GM18511 (cell line): ENCODE results near the gene BTBD10.
A peak's percentile ranks its signal among the peaks of the same experiment; 100 is the strongest.

ENCODE experiments used
- ATAC-seq: cut with Tn5 transposase; IDR thresholded peaks from one replicate; pipeline ENCODE4 v1.9.1; 2021; ENCODE audit warnings: mild to moderate bottlenecking, moderate library complexity; ENCODE audit not compliant: unreplicated experiment

BTBD10 gene

DNA sequence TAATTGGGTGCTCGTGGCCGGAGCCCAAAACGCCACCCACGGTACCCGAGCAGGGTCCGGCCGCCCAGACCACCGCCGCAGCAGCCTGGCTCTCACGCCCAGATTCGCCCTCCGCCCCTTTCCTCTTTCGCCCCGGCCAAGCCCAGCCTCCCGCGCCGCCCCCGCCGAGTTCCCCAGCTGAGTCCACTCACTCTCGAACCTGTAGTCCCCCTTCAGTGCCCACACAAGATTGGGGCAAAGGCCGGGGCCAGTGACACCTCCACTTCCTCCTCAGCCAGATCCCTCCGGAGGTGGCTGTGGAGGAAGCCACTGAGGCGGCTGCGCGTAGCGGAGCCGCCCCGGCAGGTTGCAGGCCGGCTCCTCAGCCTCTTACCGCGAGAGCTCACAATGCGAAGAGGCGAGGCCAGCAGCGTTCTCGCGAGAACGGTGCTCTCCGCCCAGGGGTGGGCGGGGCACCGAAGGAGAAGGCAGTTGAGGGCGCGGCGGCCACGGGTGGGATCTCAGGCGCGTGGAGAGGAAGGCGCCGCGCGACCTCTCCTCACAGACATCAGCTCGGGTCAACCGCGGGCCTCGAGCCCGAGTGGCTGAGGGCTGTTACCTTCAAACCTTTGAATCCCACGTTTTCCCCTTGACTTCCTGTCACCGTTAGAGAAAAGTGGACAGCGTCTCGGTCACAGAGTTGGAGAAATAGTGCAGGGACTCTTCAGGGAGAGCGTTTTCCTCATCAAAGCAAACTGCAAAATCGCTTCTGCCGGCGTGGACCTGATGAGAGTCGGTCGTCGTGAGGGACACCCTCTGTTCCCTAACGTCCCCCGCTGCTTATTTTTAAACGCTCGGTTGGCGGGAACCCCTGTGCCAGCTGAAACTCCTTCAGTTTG, at the start of gene BTBD10:
Gene BTBD10, minus strand, starts transcription at position 322 of the 878 bp plus-strand sequence. CDS start 18,098 bp downstream, outside the sequence.
- peak; percentile 92 for ATAC-seq

DNA sequence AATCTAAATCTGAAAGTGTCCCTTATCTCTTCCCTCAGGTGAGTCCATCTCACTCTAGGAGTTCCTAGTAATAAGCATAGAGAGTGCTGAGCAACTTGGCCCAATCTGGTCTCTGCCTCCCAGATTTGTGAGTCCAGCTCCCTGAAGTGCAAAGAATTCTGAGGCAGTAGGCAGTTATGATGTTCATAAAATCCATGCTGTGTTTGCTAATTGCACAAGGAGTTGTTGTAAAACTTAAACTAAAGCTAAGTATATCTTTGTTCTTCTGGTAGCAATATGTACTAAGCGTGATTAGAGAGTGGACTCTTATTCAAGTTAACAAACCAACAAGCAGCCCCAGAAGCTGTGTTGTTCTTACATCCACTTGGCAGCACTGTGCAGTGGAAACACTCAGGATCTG, 40.4 kb upstream of the BTBD10 start:
- no peak for ATAC-seq

DNA sequence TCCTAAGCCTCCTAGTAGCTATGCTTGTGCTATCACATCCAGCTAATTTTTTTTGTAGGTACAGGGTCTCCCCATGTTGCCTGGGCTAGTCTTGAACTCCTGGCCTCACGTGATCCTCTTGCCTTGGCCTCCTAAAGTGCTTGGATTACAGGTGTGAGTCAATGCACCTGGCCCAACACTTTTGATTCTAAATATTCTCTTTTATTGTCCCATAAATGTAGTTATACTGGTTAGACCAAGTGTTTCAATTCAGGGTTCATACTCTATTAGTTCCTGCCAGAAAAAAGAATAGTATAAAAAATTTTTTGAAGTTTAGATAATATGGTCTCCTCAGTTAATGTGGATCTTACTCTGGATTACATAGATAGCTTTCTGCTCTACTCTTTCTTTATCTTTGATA, 39.5 kb upstream of the BTBD10 start:
- ATAC-seq = no peak

DNA sequence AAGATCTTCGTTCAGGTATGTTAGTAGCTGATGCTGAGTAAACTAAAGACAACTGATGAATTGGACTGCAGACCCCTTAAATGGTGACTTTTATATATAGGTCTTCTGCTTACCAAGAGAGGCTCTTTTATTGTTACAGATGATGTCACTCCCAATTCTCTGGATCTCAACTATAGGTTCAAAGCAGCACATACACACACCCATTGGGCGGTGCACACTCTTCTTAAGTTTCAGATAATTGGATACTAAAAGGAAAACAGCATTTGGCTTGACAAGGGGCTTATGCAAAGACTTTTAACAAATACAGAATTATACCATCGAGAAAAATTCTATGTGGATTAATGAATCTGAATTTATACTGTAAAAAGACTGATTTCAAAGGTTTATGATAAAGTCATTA, 32.9 kb upstream of the BTBD10 start, which contains the start of gene PTH:
Gene PTH, minus strand, starts transcription at position 69 of the 400 bp plus-strand sequence. CDS start 3,142 bp downstream, outside the sequence.
- ATAC-seq = no peak

DNA sequence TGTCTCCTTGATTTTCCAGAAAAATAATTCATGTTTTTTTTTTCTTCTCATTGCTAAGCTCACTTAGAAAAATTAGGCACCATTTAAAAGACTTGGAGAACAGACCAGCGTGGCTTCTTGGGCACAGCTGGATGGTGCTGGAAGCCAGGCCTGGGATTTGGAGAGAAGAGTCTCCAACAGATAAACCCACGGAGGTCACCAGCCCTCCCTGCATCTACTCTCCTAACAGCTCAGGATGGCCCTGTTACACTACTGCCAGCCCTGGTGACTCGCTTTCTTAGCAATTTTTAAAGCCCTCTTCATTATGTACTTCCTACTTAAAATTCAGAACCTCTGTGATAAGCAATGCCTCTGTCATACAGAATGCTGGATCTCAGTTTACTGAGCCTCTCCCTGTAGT, 31.0 kb upstream of the BTBD10 start:
- ATAC-seq = no peak

DNA sequence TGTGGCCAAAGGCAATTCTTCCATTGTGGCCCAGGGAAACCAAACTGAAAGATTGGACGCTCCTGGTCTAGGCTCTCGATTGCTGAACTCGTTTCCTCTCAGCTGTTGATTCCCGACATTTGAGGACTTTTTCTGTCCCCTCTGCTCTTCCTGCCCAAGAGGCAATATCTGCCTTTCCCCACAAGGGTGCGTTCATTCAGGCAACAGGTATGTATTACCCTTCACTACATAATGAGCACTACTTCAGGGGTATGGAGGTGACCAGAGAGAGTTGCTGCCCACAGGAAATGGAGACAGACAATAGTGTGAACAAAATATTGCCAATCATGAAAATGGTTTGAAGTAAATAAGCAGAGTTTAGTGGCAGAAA, 24.6 kb upstream of the BTBD10 start:
- no peak for ATAC-seq

DNA sequence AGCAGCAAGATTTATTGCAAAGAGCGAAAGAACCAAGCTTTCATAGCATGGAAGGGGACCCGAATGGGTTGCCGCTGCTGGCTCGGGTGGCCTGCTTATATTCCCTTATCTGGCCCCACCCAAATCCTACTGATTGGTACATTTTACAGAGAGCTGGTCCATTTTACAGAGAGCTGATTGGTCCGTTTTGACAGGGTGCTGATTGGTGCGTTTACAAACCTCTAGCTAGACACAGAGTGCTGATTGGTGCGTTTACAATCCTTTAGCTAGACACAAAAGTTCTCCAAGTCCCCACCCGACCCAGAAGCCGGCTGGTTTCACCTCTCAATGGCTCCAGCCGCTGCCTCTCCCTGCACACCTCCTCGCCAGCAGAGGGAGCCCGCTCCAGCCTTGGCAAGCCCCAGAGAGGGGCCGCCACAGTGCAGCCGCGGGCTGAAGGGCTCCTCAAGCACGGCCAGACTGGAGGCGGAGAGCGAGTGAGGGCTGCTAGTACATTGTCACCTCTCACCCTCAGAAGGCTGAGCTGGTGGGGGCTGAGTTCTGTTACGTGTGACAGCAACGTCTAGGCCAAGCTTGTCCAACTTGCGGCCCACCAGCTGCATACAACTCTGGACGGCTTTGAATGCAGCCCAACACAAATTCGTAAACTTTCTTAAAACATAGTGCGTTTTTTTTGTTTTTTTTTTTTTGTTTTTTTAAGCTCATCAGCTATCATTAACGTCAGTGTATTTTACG, 24.1 kb upstream of the BTBD10 start:
- peak; percentile 88 for ATAC-seq

DNA sequence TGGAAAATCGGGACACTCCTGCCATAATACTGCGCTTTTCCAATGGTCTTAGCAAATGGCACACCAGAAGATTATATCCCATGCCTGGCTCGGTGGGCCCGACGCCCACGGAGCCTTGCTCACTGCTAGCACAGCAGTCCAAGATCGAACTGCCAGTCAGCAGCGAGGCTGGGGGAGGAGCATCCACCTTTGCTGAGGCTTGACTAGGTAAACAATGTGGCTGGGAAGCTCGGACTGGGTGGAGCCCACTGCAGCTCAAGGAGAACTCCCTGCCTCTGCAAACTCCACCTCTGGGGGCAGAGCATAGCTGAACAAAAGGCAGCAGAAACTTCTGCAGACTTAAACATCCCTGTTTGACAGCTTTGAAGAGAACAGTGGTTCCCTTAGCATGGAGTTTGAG, 17.2 kb upstream of the BTBD10 start:
- ATAC-seq = no peak

DNA sequence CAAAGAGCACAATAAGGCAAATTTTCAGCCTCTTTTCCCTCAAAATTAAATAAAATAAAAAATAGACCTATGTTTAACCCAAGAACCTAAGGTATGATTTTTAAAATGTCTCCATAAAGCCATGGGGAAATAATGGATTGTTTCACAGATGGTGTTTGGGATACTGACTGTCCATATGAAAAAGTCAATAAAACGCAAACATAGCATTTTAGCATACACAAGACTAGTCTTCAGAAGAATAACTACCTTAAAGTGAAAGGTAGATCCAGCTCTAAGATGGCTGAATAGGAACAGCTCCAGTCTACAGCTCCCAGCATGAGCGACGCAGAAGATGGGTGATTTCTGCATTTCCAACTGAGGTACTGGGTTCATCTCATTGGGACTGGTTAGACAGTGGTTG, 16.7 kb upstream of the BTBD10 start:
- ATAC-seq = no peak

DNA sequence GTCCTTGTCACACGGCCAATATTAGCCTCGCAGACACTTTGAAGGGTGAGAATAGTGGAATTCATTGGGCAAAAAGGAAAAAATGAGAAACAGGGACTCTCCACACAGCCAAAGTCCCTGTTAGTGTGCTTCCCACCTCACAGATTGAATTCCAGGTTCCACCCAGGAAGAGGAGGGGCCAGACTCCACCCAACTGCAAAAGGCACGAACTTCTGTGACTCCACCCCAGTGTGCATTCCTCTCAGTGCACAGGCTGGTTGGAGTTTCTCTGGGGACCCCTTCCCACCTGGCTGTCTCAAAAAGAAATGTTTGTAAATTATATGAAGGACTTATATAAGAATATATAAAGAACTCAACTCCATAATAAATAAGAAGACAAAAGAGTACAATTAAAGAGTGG, 12.1 kb upstream of the BTBD10 start:
- ATAC-seq = no peak

DNA sequence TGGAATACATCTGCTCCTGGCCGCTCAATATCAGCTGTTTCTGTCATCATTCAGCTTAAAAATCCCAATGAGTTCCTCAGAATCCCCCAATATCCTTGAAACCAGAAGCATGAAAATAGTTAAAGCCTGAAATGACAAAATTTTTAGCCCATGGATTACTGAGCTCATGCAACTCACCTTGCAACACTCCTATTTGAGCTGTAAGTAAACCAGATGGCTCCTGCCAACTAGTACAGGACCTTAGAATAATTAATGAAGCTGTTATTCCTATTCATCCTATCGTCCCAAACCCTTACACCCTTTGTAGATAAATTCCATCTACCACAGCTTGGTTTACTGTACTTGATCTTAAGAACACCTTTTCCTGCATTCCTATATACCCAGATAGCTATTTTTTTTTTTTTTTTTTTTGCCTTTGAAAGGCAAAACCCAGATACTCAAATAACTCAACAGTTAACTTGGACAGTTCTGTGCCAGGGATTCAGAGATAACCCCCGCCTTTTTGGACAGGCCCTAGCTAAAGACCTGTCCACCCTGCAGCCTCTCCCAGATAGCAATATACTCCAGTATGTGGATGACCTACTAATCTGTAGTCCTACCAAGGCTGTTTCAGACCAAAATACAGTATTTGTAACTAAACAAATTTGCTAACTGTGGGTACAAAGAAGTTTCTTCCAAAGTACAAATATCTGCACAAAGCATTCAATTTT, 10.1 kb upstream of the BTBD10 start:
- ATAC-seq = no peak

DNA sequence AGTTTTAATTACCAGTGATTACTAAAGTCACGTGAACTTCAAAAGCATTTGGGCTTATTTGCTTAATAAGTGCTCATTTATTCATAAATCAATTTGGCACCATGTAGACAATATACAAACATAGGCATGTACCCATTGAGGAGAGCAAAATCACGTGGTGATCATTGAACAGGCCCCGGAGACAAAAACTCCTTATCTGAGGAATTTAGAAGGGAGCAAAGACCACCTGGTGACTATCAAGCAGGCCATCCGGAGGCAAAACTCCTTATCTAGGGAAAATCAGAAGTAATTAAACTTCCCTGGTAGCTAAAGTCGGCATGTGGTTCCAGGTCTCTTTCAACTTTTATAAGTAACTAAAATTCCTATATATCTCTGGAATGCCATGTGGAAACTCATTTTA, 5.7 kb upstream of the BTBD10 start:
- ATAC-seq = no peak

DNA sequence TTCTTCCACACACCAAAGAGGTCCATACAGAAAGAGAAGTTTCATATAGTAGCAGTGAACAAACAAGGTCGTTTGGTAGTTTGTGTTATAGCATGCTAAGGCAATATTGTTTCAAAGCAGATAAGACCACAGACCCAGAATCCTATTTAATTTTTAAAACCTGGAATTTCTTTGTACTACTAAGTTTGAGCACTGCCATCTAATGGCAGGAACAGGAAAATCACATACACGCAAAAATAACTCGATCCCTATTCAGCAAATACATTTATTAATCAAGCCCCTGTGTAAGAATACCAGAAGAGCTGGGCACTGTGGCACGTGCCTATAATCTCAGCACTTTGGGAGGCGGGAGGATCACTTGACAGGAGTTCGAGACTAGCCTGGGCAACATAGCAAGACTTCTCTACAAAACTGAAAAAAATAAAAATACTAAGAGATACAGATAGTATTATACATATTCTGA, 2.9 kb upstream of the BTBD10 start:
- no peak for ATAC-seq

DNA sequence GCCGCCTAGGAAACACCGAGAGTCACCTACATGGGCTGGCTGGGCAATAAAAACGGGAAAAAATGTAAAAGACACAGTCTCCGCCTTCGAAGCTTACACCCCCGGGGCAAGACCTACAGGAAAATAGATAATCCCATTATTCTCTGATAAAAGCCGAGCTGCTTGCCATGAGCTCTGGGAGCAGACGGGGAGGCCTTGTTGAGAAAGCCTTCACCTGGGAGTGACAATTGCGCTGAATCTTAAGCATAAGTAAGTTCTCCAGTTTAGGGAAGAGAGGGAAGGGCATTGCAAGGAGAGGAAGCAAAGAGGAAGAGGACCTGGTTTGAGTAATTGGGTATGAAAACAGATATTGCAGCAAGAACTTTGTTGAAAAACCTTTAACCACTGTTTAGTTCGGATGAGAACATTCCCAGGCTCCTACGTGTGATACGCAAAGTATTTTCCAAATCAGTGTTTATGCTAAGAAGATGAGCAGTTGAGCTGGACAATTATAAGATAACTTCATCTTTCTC, 813 bp upstream of the BTBD10 start:
- no peak for ATAC-seq

DNA sequence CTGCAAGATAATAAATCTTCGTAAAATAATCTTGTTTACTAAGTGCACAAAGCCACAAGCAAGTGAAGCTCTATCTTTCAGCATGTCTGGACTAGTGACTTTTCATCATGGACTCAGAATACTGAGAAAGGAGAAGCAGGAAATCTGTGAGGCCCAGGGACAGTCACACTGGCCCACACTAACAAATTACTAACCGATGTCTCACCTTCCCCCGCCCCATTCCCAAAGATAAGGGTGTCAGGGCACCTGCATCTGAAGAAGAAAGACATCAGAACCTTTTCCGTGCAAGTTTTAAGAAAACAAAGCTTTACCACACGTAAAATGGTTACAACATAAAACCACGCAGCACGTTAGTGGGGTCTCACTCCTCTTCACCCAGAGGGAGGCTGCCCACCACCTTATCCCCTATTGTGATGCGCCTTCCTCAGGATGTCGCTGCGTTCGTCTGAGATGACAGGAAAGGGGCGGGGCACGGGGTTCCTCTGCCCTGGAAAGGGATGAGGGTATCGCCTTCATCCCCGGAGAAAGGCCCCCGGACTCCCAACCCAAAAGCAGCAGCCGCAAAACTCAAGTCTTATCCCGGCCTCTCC, 616 bp downstream of the BTBD10 start:
- ATAC-seq = peak; percentile 54

DNA sequence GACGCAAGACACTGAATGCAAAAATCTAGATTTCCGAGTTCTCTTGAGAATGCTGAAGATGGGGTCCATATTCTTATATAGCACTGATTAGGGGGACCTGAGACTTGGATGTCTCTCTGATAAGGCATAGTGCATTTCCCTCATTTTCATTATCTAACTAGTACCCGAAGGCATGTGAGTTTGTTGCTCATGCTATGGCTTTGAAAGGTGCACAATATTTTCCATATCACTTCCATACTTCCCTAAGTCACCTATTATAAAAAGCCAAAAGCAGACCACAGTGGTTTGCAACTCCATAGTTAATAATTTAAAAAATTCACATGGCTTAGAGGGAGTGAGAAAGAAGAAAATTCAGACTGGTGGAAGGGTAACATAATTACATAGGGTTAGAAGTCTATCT, 1.7 kb downstream of the BTBD10 start:
- ATAC-seq = no peak

DNA sequence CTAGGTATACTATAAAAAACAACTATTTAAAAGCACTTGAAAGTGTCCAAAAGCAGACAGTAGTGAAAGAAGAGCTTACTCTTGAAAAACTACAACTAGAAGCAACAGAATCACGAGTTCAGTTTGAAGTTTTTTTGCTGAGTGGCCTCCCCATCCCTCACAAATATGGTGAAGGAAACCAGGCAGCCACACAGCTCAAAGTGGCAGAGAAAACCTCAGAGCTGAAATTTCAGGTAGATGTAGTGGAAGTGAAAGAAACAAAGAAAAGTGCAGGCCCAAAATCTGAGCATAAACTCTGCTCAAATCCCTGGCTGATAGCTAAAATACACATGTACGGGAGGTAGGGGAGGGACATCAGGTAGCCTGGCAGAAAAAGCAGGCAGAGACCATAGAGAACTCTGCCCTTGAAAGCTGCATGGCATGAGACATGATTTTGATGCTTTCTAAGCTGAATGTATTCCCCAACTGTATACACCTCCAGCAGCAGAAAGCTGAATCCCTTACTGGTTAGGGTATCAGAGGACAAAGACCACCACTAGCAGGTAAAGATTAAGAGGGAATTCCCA, 12.1 kb downstream of the BTBD10 start:
- no peak for ATAC-seq

DNA sequence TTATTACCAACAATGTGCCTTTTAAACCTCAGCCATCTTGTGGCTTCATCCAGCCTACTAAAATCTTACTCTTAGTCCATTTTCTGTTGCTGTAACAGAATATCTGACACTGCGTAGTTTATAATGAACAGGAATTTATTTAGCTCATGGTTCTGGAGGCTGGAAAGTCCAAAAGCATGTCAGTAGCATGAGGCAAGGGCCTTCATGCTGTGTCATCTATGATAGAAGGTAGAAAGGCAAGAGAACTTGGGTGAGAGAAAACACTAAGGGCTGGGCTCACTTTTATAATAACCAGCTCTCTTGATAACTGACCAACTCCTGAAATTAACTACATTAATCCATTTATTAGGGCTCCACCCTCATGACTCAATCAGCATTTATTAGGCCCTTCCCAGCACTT, 13.5 kb downstream of the BTBD10 start:
- no peak for ATAC-seq

DNA sequence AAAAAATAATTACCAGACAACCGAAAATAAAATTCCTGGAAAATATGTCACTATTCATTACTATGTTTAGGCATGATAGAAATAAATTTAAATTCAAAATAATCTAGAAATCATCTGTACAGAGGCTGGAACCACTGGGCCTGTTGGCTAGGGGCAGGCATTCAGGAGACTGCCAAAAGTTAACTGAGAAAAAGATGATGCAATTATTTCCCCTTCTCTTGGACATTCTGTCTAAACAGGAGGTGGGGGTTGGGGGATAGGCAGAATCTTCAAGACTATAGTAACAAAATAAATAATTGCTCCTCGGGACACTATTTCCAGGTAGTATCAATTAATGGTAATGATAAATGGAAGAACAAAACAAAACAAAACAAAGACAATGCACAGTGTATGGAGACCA, 14.1 kb downstream of the BTBD10 start:
- no peak for ATAC-seq

DNA sequence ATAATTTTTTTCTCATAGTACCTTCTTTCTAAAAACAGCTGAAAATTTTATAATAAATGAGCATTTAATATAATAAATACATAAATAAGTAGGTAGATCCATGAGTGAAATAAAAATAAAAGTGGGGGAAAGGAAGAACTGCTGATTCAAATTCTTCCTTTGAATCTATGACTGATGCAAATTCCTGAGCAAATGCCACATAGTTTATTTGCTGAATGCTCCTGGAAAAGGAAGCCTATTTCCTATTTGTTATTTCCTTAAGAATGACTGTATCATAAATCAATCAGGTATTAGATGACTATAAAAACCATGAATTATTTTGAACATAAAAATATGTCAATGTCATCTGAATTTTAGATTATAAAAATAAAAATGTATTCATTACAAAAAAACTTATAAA, 16.6 kb downstream of the BTBD10 start:
- no peak for ATAC-seq
